ENCODE measurements around the gene PIGC. TPM values are rescaled to one million over a fixed set of nuclear protein-coding genes. Genes with fewer than 3 reads are reported as not detected.
A peak's percentile ranks its signal among the peaks of the same experiment; 100 is the strongest.

The PIGC gene
- total RNA-seq, 4 donors from 2014 or later, result 19.4 to 23.4 (median 20.9) TPM

DNA sequence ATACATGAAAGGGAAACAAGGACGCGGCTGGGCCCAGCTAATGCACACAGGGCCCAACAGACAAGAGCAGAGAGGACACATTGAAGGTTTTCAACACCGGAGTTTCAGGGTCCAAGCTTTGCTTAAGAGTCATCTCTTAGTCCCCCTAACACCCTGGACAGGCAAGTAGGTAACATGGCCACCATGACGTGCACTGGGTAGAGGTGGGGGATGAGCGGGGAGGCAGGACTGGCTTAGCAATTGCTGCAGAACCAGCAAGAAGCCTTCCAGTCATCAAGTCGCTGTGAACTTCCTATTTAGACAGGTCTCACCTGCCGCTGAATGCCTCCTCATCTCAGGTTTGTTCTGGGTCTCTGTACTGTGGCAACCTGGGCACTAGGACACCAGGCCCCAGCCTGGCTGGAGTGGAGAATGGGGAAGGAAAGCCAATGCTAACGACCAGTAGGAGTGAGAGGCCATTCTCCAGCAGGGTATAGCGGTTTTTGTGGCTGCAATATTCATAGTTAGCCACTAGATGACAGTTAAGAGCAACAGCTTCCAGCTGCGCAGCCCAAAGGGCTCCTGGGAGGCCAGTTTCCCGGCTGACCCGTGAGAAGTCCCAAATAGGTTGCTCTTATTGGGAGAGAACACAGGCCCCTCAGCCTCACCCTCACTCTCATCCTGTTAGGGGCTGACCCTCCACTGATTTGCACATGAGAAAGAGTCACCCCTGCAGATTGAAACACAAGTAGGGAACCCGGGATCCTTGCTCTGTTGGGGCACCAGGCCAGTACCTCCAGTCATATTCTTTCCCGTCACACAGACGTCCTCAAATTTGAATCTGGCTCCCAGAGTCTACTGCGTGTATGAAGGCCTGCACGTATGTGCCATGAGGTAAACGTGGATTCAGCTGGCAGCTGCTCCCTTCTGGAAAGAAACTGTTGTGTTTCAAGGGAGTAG lies 6.0 kb upstream of the PIGC start:
- DNase-seq, result peak; percentile 43 to 56
- Histone ChIP-seq H3K36me3 (no peaks in the 10 kb centered on the region), H3K27me3 (no peaks in the 10 kb centered on the region), H3K9me3 (no peaks in the 10 kb centered on the region), H3K27ac (no peak overlapping the region), H3K4me1 (no peaks in the 10 kb centered on the region), H3K4me3 (replicated peaks in 1 of 3) (no peak overlapping the region)
- 51 to 53% methylated on average over 18 of the region's 18 CpGs for WGBS, 2 donors
- peak; percentile 80 to 96 (median 93) for TF ChIP-seq CTCF (IDR thresholded peaks at IDR 0.05)
- TF ChIP-seq POLR2A (IDR thresholded peaks at IDR 0.05), result no peak
- intact Hi-C loops (cut with DNase I), result loop anchor here (10.0 kb wide), 2 partner anchors 275 to 445 kb away; no protein-coding TSS in a partner anchor

DNA sequence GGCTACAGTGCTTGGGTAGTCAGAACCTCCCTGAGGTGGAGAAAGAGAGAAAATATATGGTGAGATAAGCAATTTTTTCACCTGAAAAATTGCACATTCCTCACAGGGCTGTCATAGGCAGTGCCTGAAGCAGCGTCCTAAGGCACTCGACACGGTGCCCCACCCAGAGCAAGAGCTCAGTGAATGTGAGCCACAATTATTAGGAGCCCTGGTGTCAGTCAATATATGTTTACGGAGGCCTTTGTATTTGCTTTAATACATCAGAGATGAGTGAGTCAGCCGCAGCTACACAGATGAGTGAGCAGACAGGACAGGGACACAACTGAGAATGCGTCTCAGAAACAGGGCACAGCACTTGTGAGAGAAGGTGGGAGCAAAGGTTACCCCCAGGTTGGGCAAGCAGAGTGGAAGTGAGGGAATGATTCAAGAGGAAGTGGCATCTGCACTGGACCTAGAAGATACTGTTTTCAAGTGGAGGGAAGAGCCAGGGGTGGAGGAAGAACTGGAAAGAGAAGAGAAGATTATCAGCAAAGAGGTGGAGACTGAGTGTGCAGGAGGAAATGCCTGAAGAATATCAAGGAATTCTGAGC lies 5.2 kb upstream of the PIGC start:
- Histone ChIP-seq H3K36me3 (no peaks in the 10 kb centered on the region), H3K9me3 (no peaks in the 10 kb centered on the region), H3K4me3 (replicated peaks in 1 of 3) (no peak overlapping the region), H3K4me1 (peaks cover 0 to 2% of the 10 kb centered on the region in 2 donors), H3K27me3 (no peaks in the 10 kb centered on the region), H3K27ac (no peak overlapping the region)
- TF ChIP-seq POLR2A (IDR thresholded peaks at IDR 0.05) (no peak), CTCF (IDR thresholded peaks at IDR 0.05) (no peak)
- DNase-seq, result no peak
- 68 to 80% methylated on average over 6 of the region's 6 CpGs for WGBS, 2 donors
- intact Hi-C loops (cut with DNase I), result loop anchor here (10.0 kb wide), 2 partner anchors 276 to 444 kb away; no protein-coding TSS in a partner anchor

DNA sequence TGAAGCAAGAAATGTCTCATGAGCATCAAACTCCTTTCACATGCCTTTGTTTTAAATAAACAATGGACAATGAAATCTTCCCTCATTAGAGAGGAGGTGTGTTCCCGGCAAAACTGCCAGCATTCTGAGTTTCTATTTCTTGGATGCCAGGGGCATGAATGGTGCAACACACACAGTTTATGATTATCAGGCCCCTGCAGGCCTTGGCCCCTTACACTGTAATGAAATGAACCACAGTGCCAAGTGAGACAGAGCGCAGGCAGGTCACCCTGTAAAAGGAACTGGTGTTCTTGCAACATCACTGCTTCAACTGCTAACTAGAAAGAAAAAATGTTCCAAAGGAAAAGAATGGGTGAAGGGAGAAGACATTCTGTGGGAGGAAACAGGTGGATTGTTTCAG lies 3.8 kb upstream of the PIGC start:
- H3K9me3 ChIP-seq, result no peaks in the 10 kb centered on the region
- H3K27me3 ChIP-seq, result no peaks in the 10 kb centered on the region
- intact Hi-C loops (cut with DNase I), result loop anchor here (10.0 kb wide), 2 partner anchors 277 to 443 kb away; no protein-coding TSS in a partner anchor
- no peaks in the 10 kb centered on the region for H3K36me3 ChIP-seq
- no peak for DNase-seq
- H3K4me3 ChIP-seq (replicated peaks in 1 of 3), result no peak overlapping the region
- H3K27ac ChIP-seq, result no peak overlapping the region
- 81 to 86% methylated on average over 2 of the region's 2 CpGs for WGBS, 2 donors
- H3K4me1 ChIP-seq, result peaks cover 4 to 10% of the 10 kb centered on the region in 2 donors
- TF ChIP-seq CTCF (IDR thresholded peaks at IDR 0.05), result no peak
- no peak for TF ChIP-seq POLR2A (IDR thresholded peaks at IDR 0.05)

GRCh38 chr1:172446547-172446946 lies 2.7 kb upstream of the PIGC start:
- WGBS, 2 donors, result 87 to 94% methylated on average over 3 of the region's 3 CpGs
- no peak for DNase-seq
- TF ChIP-seq CTCF (IDR thresholded peaks at IDR 0.05) (no peak), POLR2A (IDR thresholded peaks at IDR 0.05) (no peak)
- no peaks in the 10 kb centered on the region for H3K36me3 ChIP-seq
- intact Hi-C loops (cut with DNase I), result loop anchor here (10.0 kb wide), 2 partner anchors 278 to 442 kb away; no protein-coding TSS in a partner anchor
- H3K27ac ChIP-seq, result no peak overlapping the region
- H3K4me1 ChIP-seq, result peaks cover 5 to 14% of the 10 kb centered on the region in 2 donors
- no peak overlapping the region for H3K4me3 ChIP-seq (replicated peaks in 1 of 3)
- no peaks in the 10 kb centered on the region for H3K9me3 ChIP-seq
- H3K27me3 ChIP-seq, result no peaks in the 10 kb centered on the region

All from thyroid gland (tissue), 4 donors.